Omental fat pad (tissue), 4 donors: Measurements from ENCODE around the gene RHEB. TPM values are rescaled to one million over a fixed set of nuclear protein-coding genes. Genes with fewer than 3 reads are reported as not detected.

Source experiments
- ATAC-seq: fragments of 150-250 bp; one replicate; pipeline ENCODE4 v1.9.1; 2016; ENCODE audit warnings: mild to moderate bottlenecking, moderate library complexity; ENCODE audit not compliant: low FRiP score
- DNase-seq: peaks from one replicate; pipeline ENCODE4 v3.0.0-alpha.2; 2019; ENCODE audit warnings: low spot score
- total RNA-seq, 4 donors: library from RNA; depleted of rRNA; stranded (reverse); fragments of >200 nt; gene quantifications; one replicate each; pipeline ENCODE4 v1.1.0, GENCODE V29; 2016
- TF ChIP-seq, protein P1 (sequence below), 3 donors: fragments of 450-650 bp; IDR thresholded peaks; one replicate each; pipeline ENCODE4 v1.5.1; 2016 to 2017; ENCODE audit warnings: antibody characterized with exemption in 3 of 3, mild to moderate bottlenecking in 3 of 3, moderate library complexity in 2 of 3

Gene RHEB, protein sequence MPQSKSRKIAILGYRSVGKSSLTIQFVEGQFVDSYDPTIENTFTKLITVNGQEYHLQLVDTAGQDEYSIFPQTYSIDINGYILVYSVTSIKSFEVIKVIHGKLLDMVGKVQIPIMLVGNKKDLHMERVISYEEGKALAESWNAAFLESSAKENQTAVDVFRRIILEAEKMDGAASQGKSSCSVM
- 100 to 1,000 TPM in 2 of 4 donors, 10 to 100 TPM in 2; 93.9 to 124 (median 104) TPM for total RNA-seq

DNA sequence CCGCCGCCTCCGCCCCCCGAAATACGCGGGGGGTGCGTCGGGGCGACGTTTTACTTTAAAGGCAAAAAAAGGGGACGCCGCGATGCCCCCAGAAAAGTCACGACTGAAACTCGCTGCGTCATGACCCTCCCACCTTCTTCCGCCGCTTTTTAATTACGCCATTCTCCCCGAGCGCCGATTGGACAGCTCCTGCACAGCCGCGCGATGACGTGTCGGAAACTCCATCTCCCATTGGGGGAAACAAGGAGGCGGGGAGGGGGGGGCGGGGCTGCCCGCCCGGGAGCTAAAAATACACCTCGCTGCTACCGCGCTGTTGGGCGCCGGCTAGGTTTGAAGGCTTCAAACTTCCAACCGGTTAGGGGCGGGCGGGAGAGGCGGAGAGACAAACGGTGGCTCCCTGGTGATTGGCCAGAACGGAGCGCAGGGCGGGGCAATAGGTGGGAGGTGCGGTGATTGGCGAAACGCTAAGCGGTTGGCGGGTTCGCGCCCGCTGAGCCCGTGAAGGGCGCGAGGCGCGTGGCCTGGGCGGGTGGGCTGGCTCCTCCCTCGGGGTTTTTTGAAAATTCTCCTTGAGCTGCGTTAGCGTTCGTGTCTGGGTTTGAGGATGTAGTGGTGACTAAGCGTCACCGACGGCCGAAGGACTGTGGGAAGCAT, at the start of gene RHEB:
TSS of gene RHEB (minus strand) at position 131 of the 654 bp plus-strand sequence. CDS start 384 bp downstream, outside the sequence.
- DNase-seq = peak; percentile 95
- ATAC-seq = peak; percentile 95
- TF ChIP-seq, protein P1, sequence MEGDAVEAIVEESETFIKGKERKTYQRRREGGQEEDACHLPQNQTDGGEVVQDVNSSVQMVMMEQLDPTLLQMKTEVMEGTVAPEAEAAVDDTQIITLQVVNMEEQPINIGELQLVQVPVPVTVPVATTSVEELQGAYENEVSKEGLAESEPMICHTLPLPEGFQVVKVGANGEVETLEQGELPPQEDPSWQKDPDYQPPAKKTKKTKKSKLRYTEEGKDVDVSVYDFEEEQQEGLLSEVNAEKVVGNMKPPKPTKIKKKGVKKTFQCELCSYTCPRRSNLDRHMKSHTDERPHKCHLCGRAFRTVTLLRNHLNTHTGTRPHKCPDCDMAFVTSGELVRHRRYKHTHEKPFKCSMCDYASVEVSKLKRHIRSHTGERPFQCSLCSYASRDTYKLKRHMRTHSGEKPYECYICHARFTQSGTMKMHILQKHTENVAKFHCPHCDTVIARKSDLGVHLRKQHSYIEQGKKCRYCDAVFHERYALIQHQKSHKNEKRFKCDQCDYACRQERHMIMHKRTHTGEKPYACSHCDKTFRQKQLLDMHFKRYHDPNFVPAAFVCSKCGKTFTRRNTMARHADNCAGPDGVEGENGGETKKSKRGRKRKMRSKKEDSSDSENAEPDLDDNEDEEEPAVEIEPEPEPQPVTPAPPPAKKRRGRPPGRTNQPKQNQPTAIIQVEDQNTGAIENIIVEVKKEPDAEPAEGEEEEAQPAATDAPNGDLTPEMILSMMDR (IDR thresholded peaks at IDR 0.05) = no peak

DNA sequence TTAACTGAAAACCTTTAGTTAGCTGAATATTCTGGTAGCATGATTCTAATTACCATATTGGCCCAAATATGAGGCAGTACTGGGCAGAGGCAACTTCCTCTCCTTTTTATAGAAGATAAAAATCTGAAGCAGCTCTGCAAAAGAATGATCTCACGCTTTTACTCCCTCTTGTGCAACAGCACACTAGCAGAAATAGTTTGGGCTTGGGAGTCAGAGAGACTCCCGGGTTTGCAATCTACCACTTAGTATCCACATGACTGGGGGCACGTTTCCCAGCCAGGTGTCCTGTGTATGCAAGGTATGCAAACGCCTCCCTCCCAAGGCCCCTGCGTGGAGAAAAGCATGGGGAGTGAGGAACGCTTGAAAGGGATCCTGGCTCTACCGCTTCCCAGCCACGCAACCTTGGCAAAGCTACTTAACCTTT, 47.2 kb upstream of the RHEB start:
- DNase-seq = no peak

DNA sequence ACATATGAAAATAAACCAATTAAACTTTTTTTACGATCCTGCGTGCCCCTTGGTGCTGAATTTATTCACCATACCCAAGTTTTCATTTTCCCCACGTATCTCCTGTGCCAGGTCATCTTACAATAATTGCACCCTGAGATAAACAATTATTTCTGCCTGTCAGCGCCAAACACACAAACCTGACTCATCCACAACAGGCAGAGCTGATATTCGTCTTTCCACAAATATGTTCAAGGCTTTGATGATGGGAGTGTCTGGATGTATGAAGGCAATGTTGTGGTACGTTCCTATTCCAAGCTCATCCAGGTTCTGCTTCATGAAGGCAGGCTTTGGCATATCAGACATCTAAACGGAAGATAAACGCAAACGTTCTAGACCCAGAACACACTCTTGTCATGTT, 45.8 kb upstream of the RHEB start:
- TF ChIP-seq, protein P1 (IDR thresholded peaks at IDR 0.05) = no peak
- ATAC-seq = no peak
- no peak for DNase-seq

More for the DNA sequence above, 47.2 kb upstream of the RHEB start:
- TF ChIP-seq, protein P1 (IDR thresholded peaks at IDR 0.05) = no peak
- ATAC-seq = peak; percentile 83

DNA sequence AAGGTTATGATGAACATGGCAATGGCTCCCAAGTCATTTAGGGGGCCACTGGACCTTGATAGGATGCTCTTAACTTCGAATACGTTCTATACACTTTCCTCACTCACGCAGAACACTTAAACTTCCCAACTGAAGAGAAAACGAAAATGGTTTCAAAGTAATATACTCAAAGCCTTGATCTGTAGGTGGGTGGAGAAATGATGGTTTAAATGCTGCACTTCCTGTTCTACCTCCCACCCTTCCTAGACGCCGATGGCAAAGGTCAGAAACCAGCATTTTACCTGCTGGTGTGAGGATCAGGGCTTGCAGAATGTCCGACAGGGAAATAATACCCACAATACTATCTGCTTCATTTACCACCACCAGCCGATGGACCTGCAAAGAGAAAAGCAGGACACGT, 40.5 kb upstream of the RHEB start:
- TF ChIP-seq, protein P1 (IDR thresholded peaks at IDR 0.05) = no peak
- no peak for DNase-seq
- no peak for ATAC-seq

DNA sequence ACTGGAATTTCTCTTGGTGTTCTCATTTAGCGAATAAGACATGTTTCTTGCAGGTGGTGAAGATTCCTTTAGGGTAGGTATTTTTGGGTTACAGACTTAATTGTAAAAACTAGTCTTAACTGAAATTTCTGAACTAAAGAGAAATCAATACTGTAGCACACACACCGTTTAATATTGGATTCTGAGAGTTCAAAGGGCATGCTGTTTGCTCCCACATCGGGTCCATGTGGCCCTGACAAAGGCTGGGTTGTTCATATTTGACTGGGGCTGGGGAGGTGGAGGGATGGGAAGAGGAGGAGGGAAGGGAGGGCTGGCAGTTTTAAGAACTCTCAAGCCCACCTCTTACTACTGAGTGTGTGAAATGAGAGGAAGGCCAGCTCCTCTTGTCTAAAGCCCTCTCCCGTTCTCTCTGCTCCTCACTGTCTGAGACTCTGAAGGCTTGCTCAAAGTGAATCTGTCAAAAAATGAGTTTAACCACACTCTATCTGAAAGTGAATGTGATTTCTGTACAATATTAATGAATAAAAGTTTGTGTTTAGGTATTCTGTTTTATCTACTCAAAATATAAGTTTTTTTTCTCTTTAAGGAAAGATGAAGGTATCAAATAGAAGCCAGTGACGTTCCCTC, 40.0 kb upstream of the RHEB start:
- TF ChIP-seq, protein P1 (IDR thresholded peaks at IDR 0.05) = no peak
- no peak for ATAC-seq
- no peak for DNase-seq

DNA sequence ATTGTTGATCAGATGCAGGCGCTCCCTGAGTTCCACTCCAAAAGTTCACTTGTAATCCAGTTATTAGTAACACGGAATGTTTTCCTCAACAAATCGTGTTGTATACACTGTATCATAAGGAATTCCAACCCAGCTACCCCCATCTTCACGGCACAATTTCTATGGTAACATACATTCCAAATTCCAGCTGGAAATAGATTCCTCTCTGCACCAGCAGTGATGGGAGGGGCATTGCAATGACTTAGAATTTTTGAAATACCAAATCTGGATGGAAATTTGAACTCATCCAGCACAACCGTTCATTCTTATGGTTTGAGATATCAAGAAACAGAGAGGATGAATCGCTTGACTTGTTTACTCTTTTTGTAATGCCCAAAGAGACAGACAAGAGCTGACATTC, 38.9 kb upstream of the RHEB start:
- DNase-seq (no peak), ATAC-seq (no peak)
- TF ChIP-seq, protein P1 (IDR thresholded peaks at IDR 0.05) = no peak
